GOT3 (cell line): ENCODE measurements around the gene ATP9B.
"Not testable (repeated sequence)": the region's sequence is repeated elsewhere in the genome, so short reads cannot be mapped to it uniquely, and the experiment has no call there.

Experiments used
- DNase-seq: peaks from one replicate; lab custom pipeline; 2025; ENCODE audit warnings: mixed read lengths; lab: John Stamatoyannopoulos, UW

ATP9B gene

DNA sequence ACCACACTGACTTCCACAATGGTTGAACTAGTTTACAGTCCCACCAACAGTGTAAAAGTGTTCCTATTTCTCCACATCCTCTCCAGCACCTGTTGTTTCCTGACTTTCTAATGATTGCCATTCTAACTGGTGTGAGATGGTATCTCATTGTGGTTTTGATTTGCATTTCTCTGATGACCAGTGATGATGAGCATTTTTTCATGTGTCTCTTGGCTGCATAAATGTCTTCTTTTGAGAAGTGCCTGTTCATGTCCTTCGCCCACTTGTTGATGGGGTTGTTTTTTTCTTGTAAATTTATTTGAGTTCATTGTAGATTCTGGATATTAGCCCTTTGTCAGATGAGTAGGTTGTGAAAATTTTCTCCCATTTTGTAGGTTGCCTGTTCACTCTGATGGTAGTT is 216.0 kb downstream of the ATP9B start:
- not testable (repeated sequence) for DNase-seq

DNA sequence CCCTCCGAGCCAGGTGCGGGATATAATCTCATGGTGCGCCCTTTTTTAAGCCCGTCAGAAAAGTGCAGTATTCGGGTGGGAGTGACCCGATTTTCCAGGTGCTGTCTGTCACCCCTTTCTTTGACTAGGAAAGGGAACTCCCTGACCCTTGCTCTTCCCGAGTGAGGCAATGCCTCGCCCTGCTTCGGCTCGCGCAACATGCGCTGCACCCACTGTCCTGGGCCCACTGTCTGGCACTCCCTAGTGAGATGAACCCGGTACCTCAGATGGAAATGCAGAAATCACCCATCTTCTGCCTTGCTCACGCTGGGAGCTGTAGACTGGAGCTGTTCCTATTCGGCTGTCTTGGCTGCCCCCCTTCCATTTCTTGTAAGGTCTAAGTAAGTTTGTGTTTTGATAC is 221.2 kb downstream of the ATP9B start:
- DNase-seq: not testable (repeated sequence)

DNA sequence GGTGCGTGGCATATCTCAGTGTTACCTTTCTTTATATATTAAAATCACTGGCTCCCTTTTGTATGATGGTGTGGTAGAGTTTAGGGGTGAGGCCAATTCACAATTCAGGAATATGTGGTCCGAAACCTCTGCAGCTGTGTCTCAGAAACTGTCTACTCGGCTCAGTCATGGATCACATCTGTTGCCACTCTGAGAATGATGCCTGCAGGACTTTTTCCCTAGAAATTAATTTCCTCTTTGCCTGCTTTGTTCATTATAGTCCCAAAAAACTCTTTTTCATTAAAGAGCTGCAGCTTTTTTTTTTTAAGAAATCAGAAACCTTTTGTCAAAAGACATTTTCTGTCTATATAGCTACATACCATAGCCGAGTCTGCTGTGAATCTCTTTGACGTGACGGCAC is 221.7 kb downstream of the ATP9B start:
- no peak for DNase-seq

DNA sequence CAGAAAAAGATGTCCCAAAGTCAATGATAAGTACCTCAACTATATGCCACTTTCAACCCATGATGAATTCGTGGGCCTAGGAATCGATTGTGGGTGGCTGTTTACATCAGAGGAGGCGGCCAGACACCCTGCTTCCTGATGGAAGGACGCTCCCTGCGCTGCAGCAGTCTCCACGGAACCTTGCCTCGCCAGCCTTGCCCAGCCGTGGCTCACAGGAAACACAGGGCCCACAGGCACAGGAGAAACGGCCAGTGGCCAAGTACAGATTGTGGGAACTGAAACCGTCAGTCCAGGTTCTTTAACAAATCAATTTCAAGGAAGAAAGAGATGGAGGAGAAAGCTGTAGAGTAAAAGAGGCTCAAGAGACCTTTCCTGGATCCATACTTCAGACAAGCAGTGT is 225.0 kb downstream of the ATP9B start:
- DNase-seq: no peak

DNA sequence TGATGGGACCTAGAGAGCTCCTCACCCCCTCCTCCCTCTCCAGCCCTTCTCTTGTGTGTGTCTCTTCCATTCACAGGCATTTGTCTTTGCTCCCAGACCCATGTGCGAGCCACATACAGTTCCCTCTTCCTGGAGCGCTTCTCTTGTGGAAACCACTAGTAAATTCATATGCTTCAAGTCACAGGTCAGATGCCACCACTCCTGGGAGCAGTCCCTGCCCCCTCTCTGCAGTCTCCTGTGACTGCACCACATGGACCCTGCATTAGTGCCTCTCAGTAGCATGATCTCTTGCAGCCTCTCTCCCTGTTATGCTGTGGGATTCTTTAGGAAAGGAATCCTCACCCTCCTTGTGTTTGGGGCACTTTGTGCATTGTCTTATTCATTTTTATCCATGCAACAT is 230.1 kb downstream of the ATP9B start:
- DNase-seq: no peak

DNA sequence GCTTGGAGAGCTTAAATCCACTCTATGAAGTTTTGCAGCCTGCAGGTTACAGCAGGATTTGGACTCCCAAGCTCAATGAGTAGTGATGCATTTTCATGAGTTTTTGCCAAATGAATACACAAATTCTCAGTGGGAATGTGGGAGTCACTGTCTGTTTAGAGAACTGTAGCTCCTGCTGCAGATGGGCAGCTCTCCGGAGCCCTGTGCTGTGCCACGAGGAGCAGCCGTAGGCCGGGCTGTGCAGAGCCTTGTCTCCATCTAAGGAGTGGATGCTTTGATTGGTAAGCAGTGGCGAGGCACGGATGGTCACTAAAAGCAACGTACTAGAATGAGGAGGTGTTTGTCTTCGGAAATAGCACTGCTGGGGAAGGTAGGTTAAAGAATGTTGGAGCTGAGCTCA is 230.5 kb downstream of the ATP9B start:
- DNase-seq: no peak

DNA sequence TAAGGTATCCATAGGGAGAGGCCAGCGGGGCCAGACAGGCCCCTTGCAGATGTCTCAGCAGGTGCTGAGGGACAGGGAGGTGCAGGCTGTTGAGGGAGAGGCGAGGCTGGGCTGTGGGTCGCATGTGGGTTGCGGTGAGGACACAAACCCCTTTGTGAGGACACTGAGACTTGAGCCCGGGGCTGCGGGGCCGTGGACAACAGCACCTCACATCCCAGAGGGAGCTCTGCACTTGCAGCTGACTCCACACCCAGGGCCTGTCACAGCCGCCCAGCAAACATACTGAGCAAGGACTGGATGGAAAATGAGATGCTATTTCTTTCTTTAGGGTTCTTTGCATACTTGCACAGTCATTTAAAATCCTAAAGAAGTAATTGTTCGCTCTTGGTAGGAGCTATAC is 231.2 kb downstream of the ATP9B start:
- no peak for DNase-seq

DNA sequence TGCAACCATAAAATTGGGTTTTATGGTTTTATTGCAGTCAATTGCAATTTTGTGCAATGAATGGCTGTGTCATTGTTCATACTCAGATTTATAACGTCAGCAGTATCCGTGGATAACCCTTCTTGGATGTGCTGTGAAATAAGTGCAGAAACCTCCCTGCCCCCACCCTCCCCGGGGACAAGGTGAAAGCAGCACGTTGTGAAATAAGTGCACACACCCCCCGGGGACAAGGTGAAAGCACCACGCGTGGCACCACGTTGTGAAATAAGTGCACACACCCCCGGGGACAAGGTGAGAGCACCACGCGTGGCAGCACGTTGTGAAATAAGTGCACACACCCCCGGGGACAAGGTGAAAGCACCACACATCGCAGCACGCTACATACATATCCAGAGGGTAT is 232.9 kb downstream of the ATP9B start:
- no peak for DNase-seq

DNA sequence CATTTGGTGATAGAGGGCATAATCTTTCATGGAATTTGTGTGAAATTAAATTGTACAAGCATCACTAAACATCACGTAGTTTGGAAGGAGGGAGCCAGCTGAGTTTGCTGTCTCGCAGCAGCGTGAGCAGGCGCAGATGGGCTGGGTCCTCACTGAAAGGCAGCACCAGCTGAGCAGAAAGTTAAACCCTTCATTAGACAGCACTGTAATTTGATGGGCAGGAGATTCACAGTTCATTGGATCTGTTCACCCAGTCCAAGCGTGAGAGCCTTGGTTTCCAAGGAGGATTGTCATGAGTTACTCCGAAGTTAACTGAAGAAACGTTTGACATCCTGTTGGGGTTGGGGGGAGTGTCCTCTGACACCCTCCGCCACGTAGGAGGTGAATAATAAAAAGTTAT is 236.7 kb downstream of the ATP9B start:
- DNase-seq: no peak

DNA sequence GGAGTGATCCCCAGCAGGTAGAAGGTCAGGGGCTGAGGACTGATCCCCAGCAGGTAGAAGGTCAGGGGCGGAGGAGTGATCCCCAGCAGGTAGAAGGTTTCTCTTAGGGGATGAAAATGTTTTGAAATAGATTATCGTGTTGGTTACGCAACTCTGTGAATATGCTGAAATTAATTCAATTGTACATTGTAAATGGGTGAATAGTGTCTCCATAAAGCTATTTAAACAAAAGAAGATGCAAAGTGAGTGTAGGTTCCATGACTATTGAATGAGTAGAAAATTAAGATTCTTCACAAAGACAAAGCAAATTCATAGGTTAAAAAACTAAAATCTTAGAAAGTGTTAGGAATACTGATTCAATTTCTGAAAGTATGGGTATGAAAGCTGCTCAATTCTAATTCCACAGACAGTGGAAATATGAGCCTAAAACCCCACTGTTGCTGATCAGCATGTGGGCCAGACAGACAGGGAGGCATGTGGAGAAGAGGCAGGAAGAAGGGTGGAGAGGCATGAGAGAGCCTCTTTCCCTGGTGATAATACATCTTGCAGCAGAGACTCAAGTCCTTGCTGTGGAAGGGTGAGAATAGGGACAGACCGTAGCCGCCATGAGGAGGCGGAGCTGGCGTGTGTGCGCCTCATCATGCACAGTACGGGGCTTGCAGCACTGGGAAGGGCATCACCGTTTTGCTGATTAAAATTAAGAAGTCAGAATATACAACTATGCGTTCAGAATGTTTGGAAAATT is 240.6 kb downstream of the ATP9B start:
- no peak for DNase-seq

DNA sequence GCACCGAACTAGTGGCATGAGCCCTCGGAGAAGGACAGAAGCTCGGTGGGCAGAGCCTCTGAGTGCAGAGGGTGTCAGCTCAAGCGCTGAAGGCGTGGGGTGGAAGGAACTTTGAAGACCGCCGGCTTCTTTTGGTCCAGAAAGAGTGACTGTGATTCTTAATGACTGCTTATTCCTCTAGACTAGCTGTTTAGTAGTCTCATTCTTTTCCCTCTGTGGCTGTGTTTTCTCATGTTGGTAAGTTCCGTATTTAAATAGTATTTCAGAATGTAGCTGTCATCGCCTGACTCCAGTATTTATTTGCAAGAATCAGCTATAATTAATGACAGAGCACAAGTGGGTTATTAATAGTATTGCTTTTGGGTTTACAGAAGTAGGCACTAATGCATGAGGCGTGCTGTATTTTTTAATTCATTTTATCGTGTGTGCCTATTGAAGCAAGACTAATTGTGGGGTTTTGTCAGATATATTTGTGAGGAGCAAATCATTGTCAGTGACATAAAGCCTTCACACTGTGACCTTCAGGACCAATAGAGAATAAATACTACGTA is 245.7 kb downstream of the ATP9B start:
- no peak for DNase-seq

DNA sequence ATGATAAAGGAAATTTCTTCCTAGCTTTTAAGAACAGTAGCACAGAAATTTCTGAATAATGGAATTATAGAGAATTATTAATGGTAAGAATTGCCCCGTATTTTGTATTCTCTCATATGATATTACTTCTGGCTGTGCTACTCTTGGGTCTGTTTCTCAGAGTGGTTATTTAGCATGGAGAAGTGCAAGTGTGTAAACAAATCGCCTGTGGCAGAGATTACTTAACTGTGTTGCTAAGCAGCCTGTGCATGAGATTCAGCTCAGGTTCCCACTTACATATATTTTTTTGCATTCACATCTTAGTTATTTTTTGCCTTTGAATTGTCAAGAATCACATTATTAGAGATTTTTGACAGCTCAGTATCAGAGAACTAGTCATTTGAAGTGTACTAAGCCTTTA is 246.4 kb downstream of the ATP9B start:
- DNase-seq: no peak

DNA sequence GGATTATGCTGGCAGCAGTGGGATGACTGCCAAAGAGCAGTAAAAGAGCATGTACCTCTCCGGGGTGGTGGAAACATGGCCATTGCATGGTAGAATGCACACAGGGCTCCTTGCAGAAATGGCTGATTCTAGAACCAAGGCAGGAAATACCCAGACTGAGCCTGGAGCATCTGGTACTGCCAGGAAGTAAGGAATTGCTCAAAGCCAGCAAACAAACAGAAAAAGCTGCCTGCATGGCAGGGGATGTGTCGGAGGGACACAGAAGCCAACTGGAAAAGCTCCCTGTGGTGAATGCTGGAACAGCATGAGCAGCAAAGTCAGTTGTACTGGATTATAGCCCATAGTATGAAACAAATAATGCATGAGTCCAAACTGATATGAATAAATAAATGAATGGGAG is 248.5 kb downstream of the ATP9B start:
- no peak for DNase-seq

DNA sequence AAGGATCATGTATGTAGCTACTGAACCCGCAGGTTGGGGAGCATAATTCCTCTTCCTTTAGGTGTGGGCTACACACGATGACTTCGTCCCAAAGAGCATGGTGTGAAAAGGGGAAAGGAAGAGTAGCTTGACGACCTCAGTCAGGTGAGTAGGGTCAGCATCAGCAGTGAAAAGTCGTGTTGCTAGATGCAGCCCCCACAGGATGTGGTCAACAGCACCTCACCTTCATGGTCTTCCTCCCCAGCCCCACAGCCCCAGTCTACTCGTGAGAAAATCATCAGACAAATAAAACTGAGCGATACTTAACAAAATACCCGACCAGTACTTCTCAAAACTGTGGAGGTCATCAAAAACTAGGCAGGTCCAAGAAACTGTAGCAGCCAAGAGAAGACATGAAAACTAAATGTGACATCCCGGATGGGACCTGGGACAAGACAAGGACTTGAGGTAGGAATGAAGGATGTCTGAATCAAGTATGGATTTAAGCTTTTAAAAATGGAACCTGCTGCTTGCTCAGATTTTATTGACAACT is 249.0 kb downstream of the ATP9B start:
- no peak for DNase-seq

DNA sequence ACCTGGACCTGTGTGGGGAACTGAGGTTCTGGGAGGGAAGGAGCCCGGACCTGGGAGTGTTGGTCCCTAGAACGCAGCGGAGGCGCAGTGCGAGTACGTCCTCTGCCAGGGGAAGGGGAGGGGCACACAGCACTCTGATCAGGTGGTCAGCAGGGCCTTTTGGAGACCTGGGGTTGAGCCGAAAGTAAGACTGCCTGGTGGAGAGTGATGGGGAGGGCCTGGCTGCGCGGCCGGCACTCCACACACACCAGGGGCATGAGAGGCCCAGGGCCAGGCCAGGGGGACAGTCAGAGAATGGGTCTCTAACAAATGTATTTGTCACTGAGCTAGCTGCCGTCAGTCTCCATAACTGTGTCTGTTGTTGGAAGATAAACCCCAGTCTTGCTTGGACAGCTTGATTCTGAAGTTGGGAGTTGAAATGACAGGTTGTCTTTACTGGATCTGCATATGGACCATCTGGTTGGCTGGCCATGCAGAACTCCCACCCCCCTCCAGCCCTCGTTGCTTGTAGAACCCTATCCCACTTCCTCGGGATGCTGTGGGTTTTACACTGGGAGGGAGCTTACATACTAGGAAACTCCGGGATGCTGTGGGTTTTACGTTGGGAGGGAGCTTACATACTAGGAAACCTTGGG is 251.1 kb downstream of the ATP9B start:
- no peak for DNase-seq

DNA sequence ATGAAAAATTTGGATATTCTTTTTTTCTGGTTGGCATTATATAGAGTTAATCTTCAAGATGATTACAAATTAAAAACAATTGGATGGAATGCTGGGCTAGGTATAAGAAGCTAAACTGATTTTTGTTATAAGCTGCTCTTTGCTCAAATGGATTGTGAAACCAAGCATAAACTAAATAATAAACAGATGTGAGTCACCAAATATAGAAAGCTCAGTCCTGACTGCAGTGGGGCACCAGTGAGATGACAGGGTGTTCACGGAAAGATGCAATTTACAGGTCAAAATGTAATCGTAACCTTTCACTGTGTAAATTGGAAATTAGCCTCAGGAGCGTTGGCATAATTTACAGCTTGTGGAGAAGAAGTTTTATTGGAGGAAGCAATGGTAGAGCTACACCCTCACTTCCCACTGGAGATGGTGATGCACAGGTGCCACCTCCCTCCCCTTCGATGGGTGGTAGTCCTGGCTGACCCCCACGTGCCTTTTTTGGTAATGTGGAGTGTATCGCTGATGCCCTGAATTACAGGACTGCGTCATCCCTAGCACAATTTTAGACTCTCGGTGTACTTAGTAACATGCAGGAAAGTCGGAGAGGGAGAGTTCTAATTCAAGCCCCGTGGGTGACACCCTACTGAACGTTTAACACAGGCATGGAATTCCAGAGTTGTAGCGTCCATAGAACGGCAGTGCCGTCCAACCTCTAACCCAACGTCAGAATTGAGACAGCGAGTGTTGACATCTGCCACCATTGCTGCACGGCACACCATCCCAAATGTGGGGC is 252.6 kb downstream of the ATP9B start:
- DNase-seq: no peak

DNA sequence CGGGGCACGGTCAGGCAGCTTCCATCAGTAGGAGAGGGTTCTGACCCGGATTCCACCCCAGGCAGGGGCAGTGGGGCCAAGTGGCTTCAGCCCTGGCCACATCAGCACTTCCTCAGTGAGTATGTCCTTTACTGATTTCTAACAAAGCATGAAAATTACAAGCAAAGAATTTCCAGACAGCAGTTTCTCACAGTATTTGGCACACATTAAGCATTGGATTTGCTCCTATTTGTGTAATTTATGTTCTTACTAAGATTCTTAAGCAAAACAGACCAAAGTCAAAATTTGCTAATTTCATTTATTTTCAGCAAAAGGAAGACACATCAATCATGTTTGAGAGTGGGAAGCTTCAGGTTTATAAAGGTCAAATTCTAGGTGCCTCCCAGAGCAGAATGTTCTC is 253.2 kb downstream of the ATP9B start:
- no peak for DNase-seq

DNA sequence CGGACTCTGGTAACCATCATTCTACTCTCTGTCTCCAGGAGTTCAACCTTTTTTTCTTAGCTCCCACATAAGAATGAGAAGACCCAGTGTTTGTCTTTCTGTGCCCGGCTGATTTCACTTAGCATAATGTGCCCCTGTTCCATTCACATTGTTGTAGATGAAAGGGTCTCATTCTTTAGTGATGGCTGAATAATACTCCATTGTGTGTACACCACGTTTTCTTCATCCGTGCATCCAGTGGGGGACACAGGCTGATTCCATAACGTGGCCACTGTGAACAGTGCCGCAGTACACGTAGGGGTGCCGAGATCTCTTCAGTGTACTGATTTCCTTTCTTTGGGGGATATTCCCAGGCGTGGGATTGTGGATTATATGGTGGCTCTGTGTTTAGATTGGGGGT is 254.3 kb downstream of the ATP9B start:
- DNase-seq: no peak

DNA sequence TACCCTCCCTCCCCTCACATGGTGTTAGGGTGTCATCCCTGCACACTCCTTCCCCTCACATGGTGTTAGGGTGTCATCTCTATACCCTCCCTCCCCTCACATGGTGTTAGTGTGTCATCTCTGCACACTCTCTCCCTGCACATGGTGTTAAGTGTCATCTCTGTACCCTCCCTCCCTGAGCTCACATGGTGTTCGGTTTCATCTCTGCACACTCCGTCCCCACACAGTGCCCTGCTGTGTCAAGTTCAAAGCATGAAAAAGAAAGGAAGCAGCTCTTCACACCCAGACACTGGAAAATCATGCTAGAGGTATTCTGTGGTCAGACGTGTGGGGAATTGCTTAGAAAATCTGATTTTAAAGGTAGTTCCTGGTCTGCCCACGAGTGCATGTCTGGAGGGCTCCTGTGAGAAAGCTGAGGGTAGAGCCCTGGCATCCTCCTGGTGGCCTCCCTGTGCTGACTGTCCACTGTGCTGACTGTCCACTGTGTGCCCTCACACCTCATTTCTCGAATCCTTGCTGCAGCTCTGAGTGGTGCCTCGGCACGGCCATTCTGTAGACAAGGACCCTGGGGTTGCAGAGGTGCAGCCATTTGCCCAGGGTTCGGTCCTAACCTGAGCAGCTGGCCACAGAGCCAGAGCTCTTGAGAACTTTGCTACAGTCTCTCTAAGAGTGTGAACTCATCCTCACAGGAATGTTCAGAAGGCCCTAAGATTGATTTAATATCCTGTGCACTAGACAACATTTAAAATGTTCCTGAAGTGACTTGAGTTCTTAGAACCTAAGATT is 257.4 kb downstream of the ATP9B start:
- no peak for DNase-seq

DNA sequence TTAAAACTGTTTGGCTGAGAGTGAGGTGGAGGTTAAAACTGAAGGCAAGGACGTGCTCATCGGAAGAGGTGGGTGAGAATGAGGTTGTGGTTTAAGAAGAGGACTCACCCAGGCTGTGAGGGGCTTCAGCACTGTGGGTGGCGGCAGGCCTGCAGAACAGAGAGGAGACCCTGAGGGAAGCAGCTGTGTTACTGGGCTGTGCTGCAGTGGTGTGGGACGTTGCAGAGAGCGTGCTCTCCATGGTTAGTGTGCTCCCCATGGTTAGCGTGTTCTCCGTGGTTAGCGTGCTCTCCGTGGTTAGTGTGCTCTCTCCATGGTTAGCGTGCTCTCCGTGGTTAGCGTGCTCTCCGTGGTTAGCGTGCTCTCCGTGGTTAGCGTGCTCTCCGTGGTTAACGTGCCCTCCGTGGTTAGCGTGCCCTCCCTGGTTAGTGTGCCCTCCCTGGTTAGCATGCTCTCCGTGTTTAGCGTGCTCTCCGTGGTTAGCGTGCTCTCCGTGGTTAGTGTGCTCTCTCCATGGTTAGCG is 258.1 kb downstream of the ATP9B start:
- no peak for DNase-seq

DNA sequence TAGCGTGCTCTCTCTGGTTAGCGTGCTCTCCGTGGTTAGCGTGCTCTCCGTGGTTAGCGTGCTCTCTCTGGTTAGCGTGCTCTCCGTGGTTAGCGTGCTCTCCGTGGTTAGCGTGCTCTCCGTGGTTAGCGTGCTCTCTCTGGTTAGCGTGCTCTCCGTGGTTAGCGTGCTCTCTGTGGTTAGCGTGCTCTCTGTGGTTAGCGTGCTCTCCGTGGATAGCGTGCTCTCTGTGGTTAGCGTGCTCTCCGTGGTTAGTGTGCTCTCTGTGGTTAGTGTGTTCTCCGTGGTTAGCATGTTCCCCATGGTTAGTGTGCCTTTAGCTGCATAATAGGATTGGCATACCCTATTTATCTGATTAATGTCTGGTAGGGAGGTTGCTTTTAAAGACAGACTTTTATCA is 258.7 kb downstream of the ATP9B start:
- not testable (repeated sequence) for DNase-seq

DNA sequence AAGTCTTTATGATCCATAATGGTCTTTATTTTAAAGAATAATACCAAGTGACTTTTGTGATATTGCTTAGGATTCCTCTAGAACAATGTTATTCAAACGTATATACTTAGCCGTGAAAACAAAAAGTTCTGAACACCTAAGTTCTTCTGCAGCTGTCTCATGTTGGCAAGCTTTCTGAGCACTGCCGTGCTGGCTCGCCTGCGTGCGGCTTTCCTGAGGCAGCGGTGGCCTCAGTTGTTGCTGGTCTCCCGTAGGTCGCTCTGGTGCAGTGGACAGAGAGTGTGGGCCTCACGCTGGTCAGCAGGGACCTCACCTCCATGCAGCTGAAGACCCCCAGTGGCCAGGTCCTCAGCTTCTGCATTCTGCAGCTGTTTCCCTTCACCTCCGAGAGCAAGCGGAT is 259.7 kb downstream of the ATP9B start:
- DNase-seq: no peak
